Inflammatory macrophage treated with lipopolysaccharide for 4 hours (primary cell): ENCODE measurements around the gene TSC1.
A peak's percentile ranks its signal among the peaks of the same experiment; 100 is the strongest.
"Not testable (repeated sequence)": the region's sequence is repeated elsewhere in the genome, so short reads cannot be mapped to it uniquely, and the experiment has no call there.

Source experiments
- DNase-seq: peaks from one replicate; pipeline ENCODE4 v3.0.0-alpha.2; 2020

TSC1 gene

DNA sequence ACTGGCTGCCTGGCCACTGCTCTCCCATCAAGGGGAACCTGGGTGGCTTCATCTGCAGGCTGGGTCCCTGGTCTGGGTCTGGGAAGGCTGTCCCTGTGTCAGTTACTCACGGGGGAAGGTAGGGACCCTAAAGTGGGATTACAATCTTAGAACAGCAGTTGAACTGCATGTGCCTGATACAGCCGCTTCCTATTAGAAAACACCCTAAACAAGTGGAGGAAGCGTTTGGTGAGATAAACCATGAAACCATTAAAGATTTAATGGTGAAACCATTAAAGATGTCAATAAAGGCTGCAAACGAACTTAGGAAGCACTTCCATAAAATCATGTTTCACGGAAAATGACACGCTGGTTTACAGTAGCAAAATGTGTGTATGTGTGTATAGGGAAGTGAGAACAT is 31.5 kb upstream of the TSC1 start:
- peak; percentile 10 for DNase-seq

- no peak for DNase-seq
These were observed 29.3 kb upstream of the TSC1 start for GRCh38 chr9:132973713-132974112.

DNA sequence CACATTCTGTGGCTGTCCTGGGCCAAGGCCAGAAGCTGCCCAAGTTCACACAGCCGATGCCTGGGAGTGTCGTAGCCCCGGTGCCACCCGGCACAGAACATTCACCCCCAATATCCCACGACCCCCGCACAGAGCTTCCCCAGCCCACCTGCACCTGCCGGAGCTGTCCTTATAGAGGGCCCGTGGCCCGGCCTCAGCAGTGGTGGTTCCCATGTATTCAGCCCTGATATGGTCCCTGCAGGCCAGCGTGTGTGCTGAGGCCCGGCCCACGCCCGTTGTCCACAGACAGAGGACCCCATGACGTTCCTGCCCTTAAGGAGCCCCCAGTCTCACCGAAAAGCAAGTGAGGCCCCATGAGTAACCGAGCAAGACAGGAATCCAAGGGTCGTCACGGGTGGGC is 28.8 kb upstream of the TSC1 start:
- DNase-seq, result no peak

DNA sequence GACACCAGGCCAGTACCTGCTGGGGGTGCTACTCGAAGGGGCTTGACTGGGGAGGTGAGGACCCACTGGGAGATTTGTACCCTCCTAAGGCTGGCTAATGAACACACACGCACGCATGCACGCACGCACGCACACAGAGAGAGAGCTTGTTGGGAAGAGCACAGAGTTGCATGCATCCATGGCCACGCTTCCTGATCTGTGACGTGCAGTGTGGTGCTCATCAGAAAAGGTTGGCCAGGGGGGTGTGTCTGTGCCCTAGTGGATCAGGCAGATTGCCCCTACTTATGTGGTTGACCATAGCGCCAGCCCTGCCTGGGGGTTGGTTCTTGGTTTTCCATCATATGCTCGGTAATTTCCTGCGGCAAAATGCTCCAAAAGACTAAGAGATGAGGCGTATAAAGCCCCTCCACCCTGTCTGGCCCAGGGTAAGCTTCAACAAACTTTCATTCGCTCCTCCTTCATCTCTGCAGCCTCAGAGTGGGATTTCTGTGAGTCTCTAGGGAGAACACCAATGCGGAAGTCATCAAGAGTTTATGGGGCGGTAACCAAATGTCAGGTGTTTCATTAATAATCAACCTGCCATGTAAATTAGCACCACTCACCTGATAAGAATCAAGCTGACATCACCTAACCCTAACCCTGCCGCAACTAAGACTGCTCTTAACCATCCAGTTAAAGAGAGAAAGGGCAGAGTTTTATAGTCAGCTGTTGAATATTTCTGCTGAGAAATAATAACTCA is 26.1 kb upstream of the TSC1 start:
- DNase-seq, result no peak

DNA sequence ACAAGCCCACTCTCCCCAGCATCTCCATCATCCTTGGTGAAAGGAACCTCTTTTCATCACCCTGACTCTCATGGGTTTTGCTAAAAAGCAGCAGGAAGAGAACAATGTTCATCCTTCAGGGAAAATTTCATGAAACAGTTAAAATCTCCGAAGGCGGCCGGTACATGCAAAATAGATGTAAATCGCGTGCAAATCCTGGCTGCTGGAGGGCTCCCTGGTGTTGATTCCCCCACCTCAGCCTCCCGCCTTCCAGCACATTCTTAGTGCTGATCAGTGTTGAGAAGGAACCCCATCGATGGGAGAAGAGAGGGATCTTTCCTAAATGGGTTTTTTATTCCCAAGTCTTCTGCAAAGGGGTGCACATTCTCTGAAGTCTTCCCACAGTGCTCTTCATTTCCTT is 25.4 kb upstream of the TSC1 start:
- no peak for DNase-seq

- not testable (repeated sequence) for DNase-seq
These were observed 23.5 kb upstream of the TSC1 start for GRCh38 chr9:132967908-132968307.

GRCh38 chr9:132965478-132965877 is 21.1 kb upstream of the TSC1 start:
- DNase-seq, result no peak

GRCh38 chr9:132961002-132961401 is 16.6 kb upstream of the TSC1 start:
- no peak for DNase-seq

DNA sequence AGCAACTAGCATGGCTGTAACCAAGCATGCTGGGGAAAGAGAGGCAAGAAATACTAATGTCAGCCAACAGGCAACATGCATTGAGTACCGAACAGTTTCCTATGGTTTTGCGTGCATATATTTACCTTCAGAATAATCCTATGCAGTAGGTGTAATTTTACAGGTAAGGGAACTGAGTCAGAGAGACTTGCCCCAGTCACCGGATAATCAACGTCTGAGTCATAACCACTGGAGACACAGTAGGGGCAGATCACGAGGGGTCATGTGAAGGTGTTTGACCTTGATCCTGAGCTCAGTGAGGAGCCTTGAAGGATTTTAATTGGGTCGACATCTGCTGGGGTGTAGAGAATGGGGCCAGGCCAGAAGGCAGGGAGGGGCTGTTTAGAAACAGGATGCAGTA is 13.4 kb upstream of the TSC1 start:
- no peak for DNase-seq

DNA sequence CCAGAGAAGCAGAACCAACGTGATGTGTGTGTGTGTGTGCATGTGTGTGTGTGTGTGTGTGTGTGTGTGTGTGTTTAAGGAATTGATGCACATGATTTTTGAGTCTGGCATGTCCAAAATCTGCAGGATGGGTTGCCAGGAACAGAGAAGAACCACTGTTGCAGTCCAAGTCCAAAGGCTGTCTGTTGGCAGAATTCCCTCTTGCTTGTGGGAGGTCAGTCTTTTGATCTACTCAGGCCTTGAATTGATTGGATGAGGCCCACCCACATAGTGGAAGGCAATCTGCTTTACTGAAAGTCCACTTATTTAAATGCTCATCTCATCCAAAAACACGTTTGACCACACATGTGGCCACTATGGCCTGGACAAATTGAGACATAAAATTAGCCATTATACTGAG is 11.4 kb upstream of the TSC1 start:
- DNase-seq, result no peak

DNA sequence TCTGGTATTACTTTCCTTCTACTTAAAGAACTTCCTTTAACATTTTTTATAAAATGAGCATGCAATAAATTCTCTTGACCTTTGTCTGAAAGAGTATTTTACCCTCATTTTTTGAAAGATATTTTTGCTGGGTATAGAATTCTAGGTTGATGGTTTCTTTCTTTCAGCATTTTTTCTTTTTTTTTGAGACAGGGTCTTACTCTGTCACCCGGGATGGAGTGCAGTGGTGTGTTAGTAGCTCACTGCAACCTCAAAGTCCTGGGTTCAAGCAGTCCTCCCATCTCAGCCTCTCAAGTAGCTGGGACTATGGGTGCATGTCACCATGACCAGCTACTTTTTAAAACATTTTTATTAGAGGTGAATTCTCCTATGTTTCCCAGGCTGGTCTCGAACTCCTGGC is 10.7 kb upstream of the TSC1 start:
- no peak for DNase-seq

- no peak for DNase-seq
These were observed 5.3 kb upstream of the TSC1 start for GRCh38 chr9:132949709-132950108.

GRCh38 chr9:132948482-132949050 is 4.2 kb upstream of the TSC1 start:
- DNase-seq, result no peak

DNA sequence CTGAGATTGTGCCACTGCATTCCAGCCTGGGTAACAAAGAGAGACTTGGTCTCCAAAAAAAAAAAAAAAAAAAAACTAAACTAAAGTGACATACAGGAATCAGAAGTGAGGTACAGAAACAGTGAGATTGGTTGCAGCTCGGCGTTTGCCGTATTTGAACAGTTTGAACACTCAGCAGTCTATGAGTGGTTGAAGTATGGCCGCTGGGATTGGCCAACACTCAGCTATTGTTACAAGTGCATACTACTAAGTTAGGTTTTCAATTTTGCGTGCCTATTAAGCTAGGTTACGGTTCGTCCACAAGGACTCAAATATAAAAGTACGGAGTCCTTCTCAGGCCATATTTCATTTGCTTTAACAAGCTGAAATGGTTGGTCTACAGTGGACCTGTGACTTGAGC is 3.3 kb upstream of the TSC1 start:
- DNase-seq, result no peak

DNA sequence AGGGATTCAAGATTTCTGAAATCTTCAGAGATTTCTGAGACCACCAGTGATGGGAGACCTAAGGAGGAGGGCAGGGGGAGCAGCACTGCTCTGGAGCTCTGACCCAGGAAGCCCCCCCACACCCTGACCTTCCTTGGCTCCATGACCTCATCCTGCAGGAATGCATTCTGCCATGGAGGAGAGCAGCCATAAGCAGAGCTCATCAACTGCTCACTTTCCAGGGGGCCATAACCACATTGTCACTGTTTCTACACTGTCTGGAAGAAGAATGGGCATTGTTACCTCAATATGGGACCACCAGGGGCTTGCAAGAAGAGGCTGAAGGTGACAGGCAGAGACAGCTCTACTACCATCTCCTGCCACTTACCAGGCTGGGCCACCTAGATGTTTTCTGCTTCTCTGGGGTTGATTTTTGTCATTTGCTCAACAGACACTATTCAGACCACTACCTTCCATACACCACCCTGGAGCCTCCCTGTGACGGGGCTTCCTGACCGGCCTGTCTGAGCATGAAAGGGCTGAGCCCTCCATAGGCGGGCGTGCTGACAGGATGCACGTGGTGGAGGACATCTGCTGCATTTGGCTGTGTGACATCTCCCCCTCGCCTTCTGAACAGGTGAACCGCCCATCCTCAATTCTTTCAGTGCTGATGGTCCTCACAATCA is 2.3 kb upstream of the TSC1 start:
- DNase-seq, result no peak

GRCh38 chr9:132946211-132946610 is 1.8 kb upstream of the TSC1 start:
- DNase-seq, result no peak

- DNase-seq, result no peak
These were observed 1.0 kb upstream of the TSC1 start for GRCh38 chr9:132945186-132946130.

DNA sequence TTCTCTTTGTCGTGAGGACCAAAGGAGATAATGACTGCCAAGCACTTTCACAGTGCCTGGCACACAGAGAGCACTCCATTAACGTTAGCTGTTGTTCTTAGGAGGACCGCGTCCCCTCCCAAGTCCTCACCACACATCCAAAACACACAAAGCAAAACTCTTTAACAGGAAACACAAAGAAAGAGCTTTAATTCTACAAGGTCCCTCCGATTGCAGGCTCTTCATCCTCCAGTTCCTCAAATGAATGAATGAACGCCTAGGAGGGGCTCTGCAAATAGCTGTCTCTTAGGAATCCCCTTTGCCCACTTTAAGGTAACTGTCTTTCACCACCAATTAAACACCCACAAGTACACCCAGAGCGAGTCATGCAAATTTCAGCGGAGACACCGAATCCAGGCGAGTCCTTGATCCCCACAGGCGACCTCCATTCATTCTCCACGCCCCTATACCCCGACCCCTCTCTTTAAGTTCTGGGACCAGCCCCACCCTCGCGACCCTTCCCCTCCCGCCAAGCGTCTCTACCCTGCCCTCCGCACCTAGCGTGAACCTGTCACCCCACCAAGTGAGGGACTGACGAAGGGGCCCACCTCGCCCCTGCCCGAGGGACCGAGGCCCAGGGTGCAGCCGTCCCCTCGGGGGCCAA is 644 bp downstream of the TSC1 start:
- DNase-seq, result peak; percentile 5

GRCh38 chr9:132942541-132943182 is 1.8 kb downstream of the TSC1 start:
- no peak for DNase-seq

GRCh38 chr9:132939169-132939568 is 5.2 kb downstream of the TSC1 start:
- no peak for DNase-seq

GRCh38 chr9:132937463-132937901 is 6.9 kb downstream of the TSC1 start:
- no peak for DNase-seq

DNA sequence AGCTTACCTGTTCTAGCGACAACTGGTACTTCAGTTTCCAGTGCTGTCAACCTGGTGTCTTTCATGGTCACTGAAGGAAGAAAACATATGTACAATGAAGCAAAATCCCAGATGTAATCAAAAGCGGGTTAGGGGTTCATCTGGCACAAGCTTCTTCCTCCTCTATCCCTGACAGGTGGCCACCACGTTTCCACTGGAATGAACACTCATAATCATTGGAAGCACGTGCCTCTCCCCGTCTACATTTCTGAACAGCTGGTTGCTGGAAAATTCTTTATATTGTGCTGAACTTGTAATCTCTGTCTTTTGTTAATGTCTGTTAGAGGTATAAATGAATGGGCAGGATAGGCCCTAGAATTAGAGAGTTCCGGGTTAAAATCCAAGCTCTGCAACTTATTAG is 9.4 kb downstream of the TSC1 start:
- no peak for DNase-seq
